Neural progenitor cell (in vitro differentiated cells): ENCODE measurements around the gene CHCHD1. TPM values are rescaled to one million over a fixed set of nuclear protein-coding genes. Genes with fewer than 3 reads are reported as not detected.
A peak's percentile ranks its signal among the peaks of the same experiment; 100 is the strongest.

Experiments
- DNase-seq: peaks from one replicate; pipeline ENCODE4 v3.0.0-alpha.2; 2016; ENCODE audit warnings: low spot score
- H2AFZ ChIP-seq: fragments of 200-600 bp; sonication (generic); replicated peaks from 2 replicates; pipeline ENCODE4 v1.6.1; 2016; ENCODE audit warnings: antibody characterized with exemption
- H3F3A ChIP-seq: fragments of 200-600 bp; sonication (generic); 2 replicates; pipeline ENCODE4 v1.6.1; 2016; ENCODE audit warnings: antibody characterized with exemption, low read depth
- H3K27ac ChIP-seq: fragments of 200-600 bp; sonication (generic); 2 replicates; pipeline ENCODE4 v1.5.1; 2016; ENCODE audit warnings: mild to moderate bottlenecking
- H3K27me3 ChIP-seq: fragments of 200-600 bp; sonication (generic); 2 replicates; pipeline ENCODE4 v1.6.1; 2016; ENCODE audit warnings: mild to moderate bottlenecking, moderate library complexity
- H3K36me3 ChIP-seq: fragments of 200-600 bp; sonication (generic); 2 replicates; pipeline ENCODE4 v1.5.1; 2016
- H3K4me1 ChIP-seq: fragments of 200-600 bp; sonication (generic); 2 replicates; pipeline ENCODE4 v1.6.1; 2016; ENCODE audit warnings: mixed run types
- H3K4me2 ChIP-seq: fragments of 200-600 bp; sonication (generic); 2 replicates; pipeline ENCODE4 v1.6.1; 2016
- H3K4me3 ChIP-seq: fragments of 200-600 bp; sonication (generic); 2 replicates; pipeline ENCODE4 v1.5.1; 2016
- H3K79me2 ChIP-seq: fragments of 200-600 bp; sonication (generic); 2 replicates; pipeline ENCODE4 v1.6.1; 2016; ENCODE audit warnings: low read depth
- H3K9ac ChIP-seq: fragments of 200-600 bp; sonication (generic); 2 replicates; pipeline ENCODE4 v1.6.1; 2016
- H3K9me3 ChIP-seq: fragments of 200-600 bp; sonication (generic); 2 replicates; pipeline ENCODE4 v1.5.1; 2016; ENCODE audit warnings: low read depth
- H4K20me1 ChIP-seq: fragments of 200-600 bp; sonication (generic); 2 replicates; pipeline ENCODE4 v1.6.1; 2016; ENCODE audit warnings: low read depth
- H3K27ac Mint-ChIP-seq: 3 replicates; pipeline ENCODE4 v1.8.0; 2021; ENCODE audit warnings: mixed read lengths
- H3K27me3 Mint-ChIP-seq: 2 replicates; pipeline ENCODE4 v1.8.0; 2022; ENCODE audit warnings: low read depth, mild to moderate bottlenecking, inconsistent platforms, moderate library complexity, mixed read lengths; ENCODE audit not compliant: insufficient read depth
- H3K36me3 Mint-ChIP-seq: 3 replicates; pipeline ENCODE4 v1.8.0; 2021; ENCODE audit warnings: mixed read lengths
- H3K4me1 Mint-ChIP-seq: 3 replicates; pipeline ENCODE4 v1.8.0; 2021; ENCODE audit warnings: mixed read lengths
- H3K4me3 Mint-ChIP-seq: 3 replicates; pipeline ENCODE4 v1.8.0; 2021; ENCODE audit warnings: mild to moderate bottlenecking, moderate library complexity, mixed read lengths
- H3K9me3 Mint-ChIP-seq: 3 replicates; pipeline ENCODE4 v1.8.0; 2020; ENCODE audit warnings: mixed read lengths
- EZH2 ChIP-seq: fragments of 200-600 bp; sonication (generic); IDR thresholded peaks from 2 replicates; pipeline ENCODE4 v1.6.1; 2017; ENCODE audit warnings: antibody characterized with exemption, mild to moderate bottlenecking, moderate library complexity
- EZH2phosphoT487 ChIP-seq: fragments of 200-600 bp; sonication (generic); IDR thresholded peaks from 2 replicates; pipeline ENCODE4 v1.6.1; 2017; ENCODE audit warnings: antibody characterized with exemption
- total RNA-seq: library from RNA; depleted of rRNA; stranded (reverse); fragments of >200 nt; gene quantifications from 2 replicates; pipeline ENCODE4 v1.2.3, GENCODE V29; 2015; ENCODE audit warnings: low replicate concordance
- TF ChIP-seq, protein P1 (sequence below): fragments of 200-600 bp; sonication (generic); IDR thresholded peaks from 2 replicates; pipeline ENCODE4 v1.5.1; 2017; ENCODE audit warnings: antibody characterized with exemption, mild to moderate bottlenecking

The CHCHD1 gene
- total RNA-seq, result 51.3 and 66.7 TPM in 2 replicates

DNA sequence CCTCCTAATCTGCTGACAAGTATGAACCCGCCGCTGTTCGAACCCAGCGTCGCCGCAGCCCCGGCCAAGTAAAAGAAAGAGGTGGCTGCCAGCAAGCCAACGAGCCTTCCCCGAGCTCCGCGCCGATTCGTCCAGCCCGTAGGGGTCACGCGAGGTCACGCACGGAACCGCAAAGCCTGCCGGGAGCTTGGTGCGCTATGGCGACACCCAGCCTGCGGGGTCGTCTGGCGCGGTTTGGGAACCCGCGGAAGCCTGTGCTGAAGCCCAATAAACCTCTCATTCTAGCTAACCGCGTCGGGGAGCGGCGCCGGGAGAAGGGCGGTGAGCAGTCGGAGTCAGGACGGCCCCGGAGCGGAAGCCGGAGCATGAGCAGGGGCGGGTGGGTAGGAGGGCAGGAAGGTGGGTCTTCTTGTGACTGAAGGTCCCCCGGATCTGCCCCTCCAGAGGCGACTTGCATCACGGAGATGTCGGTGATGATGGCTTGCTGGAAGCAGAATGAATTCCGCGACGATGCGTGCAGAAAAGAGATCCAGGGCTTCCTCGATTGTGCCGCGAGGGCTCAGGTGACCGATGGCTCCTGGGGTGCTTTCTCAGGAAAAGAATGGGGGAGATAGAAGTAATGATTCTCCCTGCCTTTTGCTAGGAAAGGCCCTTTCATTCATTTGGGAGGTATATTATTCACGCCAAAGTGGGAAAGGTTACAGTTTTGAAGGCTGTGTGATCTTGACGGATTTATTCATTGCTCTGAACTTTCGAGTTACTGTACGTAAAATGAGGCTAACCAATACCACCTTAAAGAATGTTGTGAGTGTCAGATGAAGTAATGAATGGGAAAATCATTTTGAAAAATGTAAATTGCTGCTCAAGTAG lies at the start of gene CHCHD1:
TSS of gene CHCHD1 (plus strand) at position 170 of the 870 bp plus-strand sequence. CDS start at position 198, 28 bp downstream.
- H3K4me1 Mint-ChIP-seq, result peaks cover 39% of the 10 kb centered on the region
- DNase-seq, result peak; percentile 93
- no peaks in the 10 kb centered on the region for H3K36me3 Mint-ChIP-seq
- Histone ChIP-seq H3K27ac (peak within 1 kb of the TSS; percentile 59), H3K4me1 (peaks cover 26% of the 10 kb centered on the region), H3K9ac (peak within 1 kb of the TSS; percentile 81), H3K9me3 (no peaks in the 10 kb centered on the region), H3K27me3 (no peaks in the 10 kb centered on the region), H3K79me2 (peaks cover 83% of the 10 kb centered on the region), H3K4me2 (peak within 1 kb of the TSS; percentile 100), H3F3A (peaks cover 43% of the 10 kb centered on the region), H2AFZ (peak within 1 kb of the TSS; percentile 63), H3K4me3 (peak within 1 kb of the TSS; percentile 65), H3K36me3 (no peaks in the 10 kb centered on the region), H4K20me1 (peaks cover 32% of the 10 kb centered on the region)
- peaks cover 4% of the 10 kb centered on the region for H3K27me3 Mint-ChIP-seq
- no peaks in the 10 kb centered on the region for H3K9me3 Mint-ChIP-seq
- TF ChIP-seq EZH2 (no peak), EZH2phosphoT487 (no peak)
- TF ChIP-seq, protein P1, sequence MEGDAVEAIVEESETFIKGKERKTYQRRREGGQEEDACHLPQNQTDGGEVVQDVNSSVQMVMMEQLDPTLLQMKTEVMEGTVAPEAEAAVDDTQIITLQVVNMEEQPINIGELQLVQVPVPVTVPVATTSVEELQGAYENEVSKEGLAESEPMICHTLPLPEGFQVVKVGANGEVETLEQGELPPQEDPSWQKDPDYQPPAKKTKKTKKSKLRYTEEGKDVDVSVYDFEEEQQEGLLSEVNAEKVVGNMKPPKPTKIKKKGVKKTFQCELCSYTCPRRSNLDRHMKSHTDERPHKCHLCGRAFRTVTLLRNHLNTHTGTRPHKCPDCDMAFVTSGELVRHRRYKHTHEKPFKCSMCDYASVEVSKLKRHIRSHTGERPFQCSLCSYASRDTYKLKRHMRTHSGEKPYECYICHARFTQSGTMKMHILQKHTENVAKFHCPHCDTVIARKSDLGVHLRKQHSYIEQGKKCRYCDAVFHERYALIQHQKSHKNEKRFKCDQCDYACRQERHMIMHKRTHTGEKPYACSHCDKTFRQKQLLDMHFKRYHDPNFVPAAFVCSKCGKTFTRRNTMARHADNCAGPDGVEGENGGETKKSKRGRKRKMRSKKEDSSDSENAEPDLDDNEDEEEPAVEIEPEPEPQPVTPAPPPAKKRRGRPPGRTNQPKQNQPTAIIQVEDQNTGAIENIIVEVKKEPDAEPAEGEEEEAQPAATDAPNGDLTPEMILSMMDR, result no peak
- H3K27ac Mint-ChIP-seq, result peak within 1 kb of the TSS; percentile 99
- peak within 1 kb of the TSS; percentile 97 for H3K4me3 Mint-ChIP-seq

DNA sequence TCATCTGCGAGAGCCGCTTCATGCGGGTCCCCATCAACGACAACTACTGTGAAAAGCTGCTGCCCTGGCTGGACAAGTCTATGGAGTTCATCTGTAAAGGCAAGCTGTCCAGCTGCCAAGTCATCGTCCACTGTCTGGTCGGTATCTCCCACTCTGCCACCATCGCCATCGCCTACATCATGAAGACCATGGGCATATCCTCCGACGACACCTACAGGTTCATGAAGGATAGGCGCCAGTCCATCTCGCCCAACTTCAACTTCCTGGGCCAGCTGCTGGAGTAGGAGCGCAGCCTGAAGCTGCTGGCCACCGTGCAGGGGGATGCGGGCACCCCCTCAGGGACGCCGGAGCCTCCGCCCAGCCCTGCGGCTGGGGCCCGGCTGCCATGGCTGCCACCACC lies 49.4 kb upstream of the CHCHD1 start:
- Mint-ChIP-seq H3K27me3 (peaks cover 3% of the 10 kb centered on the region), H3K36me3 (peaks cover 5% of the 10 kb centered on the region), H3K9me3 (no peaks in the 10 kb centered on the region), H3K4me3 (peak overlapping the region; percentile 67), H3K4me1 (peaks cover 11% of the 10 kb centered on the region), H3K27ac (no peak overlapping the region)
- Histone ChIP-seq H2AFZ (no peak overlapping the region), H3K9ac (no peak overlapping the region), H3K4me2 (no peak overlapping the region), H3K36me3 (no peaks in the 10 kb centered on the region), H3K4me1 (no peaks in the 10 kb centered on the region), H3K79me2 (peaks cover 46% of the 10 kb centered on the region), H4K20me1 (no peaks in the 10 kb centered on the region), H3K27ac (no peak overlapping the region), H3F3A (peaks cover 17% of the 10 kb centered on the region), H3K9me3 (no peaks in the 10 kb centered on the region), H3K27me3 (no peaks in the 10 kb centered on the region), H3K4me3 (no peak overlapping the region)
- no peak for DNase-seq
- no peak for TF ChIP-seq EZH2phosphoT487
- TF ChIP-seq EZH2, result no peak
- TF ChIP-seq, protein P1, result no peak

DNA sequence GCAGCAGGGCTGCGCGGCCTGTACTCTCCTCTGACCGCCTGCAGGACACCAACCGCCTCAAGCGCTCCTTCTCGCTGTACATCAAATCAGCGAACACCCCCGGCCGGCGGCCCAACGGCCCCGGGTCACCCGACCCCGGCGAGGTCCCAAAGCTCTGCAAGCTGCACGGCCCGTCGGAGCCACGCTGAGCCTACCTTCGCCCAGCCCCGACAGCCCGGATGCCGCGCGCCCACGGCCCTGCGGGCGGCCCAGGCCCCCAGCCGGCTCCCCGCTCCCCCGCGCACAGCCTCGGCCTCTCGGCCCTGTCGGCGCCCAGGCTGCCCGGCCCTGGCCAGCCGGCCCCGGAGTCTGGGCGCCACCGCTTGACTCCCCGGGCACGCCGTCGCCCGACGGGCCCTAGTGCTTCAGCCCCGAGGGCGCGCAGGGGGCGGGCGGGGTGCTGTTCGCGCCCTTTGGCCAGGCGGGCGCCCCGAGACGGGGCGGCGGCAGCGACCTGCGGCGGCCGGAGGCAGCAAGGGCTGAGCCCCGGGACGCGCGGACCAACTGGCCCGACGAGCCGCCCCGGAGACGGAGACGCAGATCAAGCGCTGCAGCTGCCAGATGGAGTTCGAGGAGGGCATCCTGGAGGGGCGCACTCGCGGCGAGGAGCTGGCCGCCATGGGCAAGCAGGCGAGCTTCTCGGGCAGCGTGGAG lies 48.8 kb upstream of the CHCHD1 start:
- H3K27ac Mint-ChIP-seq, result no peak overlapping the region
- no peaks in the 10 kb centered on the region for H3K9me3 Mint-ChIP-seq
- Histone ChIP-seq H3F3A (peaks cover 16% of the 10 kb centered on the region), H3K4me3 (no peak overlapping the region), H2AFZ (no peak overlapping the region), H3K79me2 (peaks cover 46% of the 10 kb centered on the region), H3K4me1 (no peaks in the 10 kb centered on the region), H3K9ac (no peak overlapping the region), H3K36me3 (no peaks in the 10 kb centered on the region), H4K20me1 (no peaks in the 10 kb centered on the region), H3K27ac (no peak overlapping the region), H3K27me3 (no peaks in the 10 kb centered on the region), H3K4me2 (no peak overlapping the region), H3K9me3 (no peaks in the 10 kb centered on the region)
- TF ChIP-seq, protein P1, result no peak
- no peak for TF ChIP-seq EZH2
- TF ChIP-seq EZH2phosphoT487, result no peak
- peaks cover 3% of the 10 kb centered on the region for H3K27me3 Mint-ChIP-seq
- H3K4me1 Mint-ChIP-seq, result peaks cover 11% of the 10 kb centered on the region
- H3K36me3 Mint-ChIP-seq, result peaks cover 5% of the 10 kb centered on the region
- no peak for DNase-seq
- H3K4me3 Mint-ChIP-seq, result no peak overlapping the region
